OCI-LY1 (cell line): ENCODE data around the gene ST6GALNAC4.

Experiments
- H2AFZ ChIP-seq: fragments of 200-600 bp; sonication (generic), shearing (Covaris generic); 2 replicates; pipeline ENCODE4 v1.6.0; 2014; ENCODE audit warnings: antibody characterized with exemption, mild to moderate bottlenecking, low read length
- H3F3A ChIP-seq: fragments of 200-600 bp; sonication (generic), shearing (Covaris generic); 2 replicates; pipeline ENCODE4 v1.6.0; 2014; ENCODE audit warnings: mild to moderate bottlenecking, antibody characterized with exemption, low read length, moderate library complexity; ENCODE audit not compliant: insufficient read depth
- H3K27ac ChIP-seq: fragments of 200-600 bp; sonication (generic); 2 replicates; pipeline ENCODE4 v1.5.1; 2014; ENCODE audit warnings: low read length, mixed run types, mild to moderate bottlenecking, low read depth; ENCODE audit not compliant: poor library complexity, severe bottlenecking
- H3K27me3 ChIP-seq: fragments of 200-600 bp; sonication (generic); 2 replicates; pipeline ENCODE4 v1.6.0; 2014; ENCODE audit warnings: antibody characterized with exemption, mild to moderate bottlenecking, low read length, moderate library complexity; ENCODE audit not compliant: insufficient read depth
- H3K36me3 ChIP-seq: fragments of 200-600 bp; sonication (generic); 2 replicates; pipeline ENCODE4 v1.6.1; 2014; ENCODE audit warnings: mild to moderate bottlenecking, antibody characterized with exemption, low read length, moderate library complexity, mixed read lengths; ENCODE audit not compliant: insufficient read depth
- H3K4me1 ChIP-seq: fragments of 200-600 bp; sonication (generic); 2 replicates; pipeline ENCODE4 v1.5.1; 2014; ENCODE audit warnings: mild to moderate bottlenecking, low read length, moderate library complexity; ENCODE audit not compliant: insufficient read depth, severe bottlenecking
- H3K4me2 ChIP-seq: fragments of 200-600 bp; sonication (generic), shearing (Covaris generic); 2 replicates; pipeline ENCODE4 v1.6.1; 2014; ENCODE audit warnings: low read length
- H3K4me3 ChIP-seq: fragments of 200-600 bp; sonication (generic); 2 replicates; pipeline ENCODE4 v1.5.1; 2014; ENCODE audit warnings: low read length, low read depth, mild to moderate bottlenecking, mixed read lengths; ENCODE audit not compliant: poor library complexity, severe bottlenecking
- H3K79me2 ChIP-seq: fragments of 200-600 bp; shearing (Covaris generic); 2 replicates; pipeline ENCODE4 v1.6.1; 2016; ENCODE audit warnings: mixed run types, low read length, mixed read lengths; ENCODE audit not compliant: insufficient read depth
- H3K9ac ChIP-seq: fragments of 200-600 bp; sonication (generic), shearing (Covaris generic); 2 replicates; pipeline ENCODE4 v1.6.1; 2014; ENCODE audit warnings: mild to moderate bottlenecking, low read length, mixed read lengths
- H3K9me2 ChIP-seq: fragments of 200-600 bp; sonication (generic), shearing (Covaris generic); 2 replicates; pipeline ENCODE4 v1.6.1; 2014; ENCODE audit warnings: low read depth, mild to moderate bottlenecking, low read length, mixed read lengths
- H3K9me3 ChIP-seq: fragments of 200-600 bp; shearing (Covaris generic); 2 replicates; pipeline ENCODE4 v1.6.1; 2014; ENCODE audit warnings: low read length, mixed read lengths
- H4K20me1 ChIP-seq: fragments of 200-600 bp; sonication (generic), shearing (Covaris generic); 2 replicates; pipeline ENCODE4 v1.6.0; 2016; ENCODE audit warnings: mild to moderate bottlenecking, low read length; ENCODE audit not compliant: insufficient read depth
- CTCF ChIP-seq: fragments of 200-600 bp; sonication (generic), shearing (Covaris generic); IDR thresholded peaks from 2 replicates; pipeline ENCODE4 v1.5.1; 2017; ENCODE audit warnings: mild to moderate bottlenecking, antibody characterized with exemption, low read length, moderate library complexity, mixed read lengths
- EZH2 ChIP-seq: fragments of 200-600 bp; sonication (generic), shearing (Covaris generic); IDR thresholded peaks from 2 replicates; pipeline ENCODE4 v1.8.0; 2017; ENCODE audit warnings: borderline replicate concordance, mixed run types, mild to moderate bottlenecking, antibody characterized with exemption, low read length, moderate library complexity, mixed read lengths

The ST6GALNAC4 gene

GRCh38 chr9:127908660-127908926 lies 8.2 kb downstream of the ST6GALNAC4 start:
- no peaks in the 10 kb centered on the region for H3K9me3 ChIP-seq
- H3K27me3 ChIP-seq = no peaks in the 10 kb centered on the region
- no peak overlapping the region for H3K4me2 ChIP-seq
- TF ChIP-seq CTCF = no peak
- no peak for TF ChIP-seq EZH2
- H3K36me3 ChIP-seq = peaks cover 45% of the 10 kb centered on the region
- H3K4me1 ChIP-seq = peaks cover 63% of the 10 kb centered on the region
- peaks cover 18% of the 10 kb centered on the region for H3F3A ChIP-seq
- no peaks in the 10 kb centered on the region for H3K9me2 ChIP-seq
- no peak overlapping the region for H2AFZ ChIP-seq
- no peaks in the 10 kb centered on the region for H4K20me1 ChIP-seq
- no peak overlapping the region for H3K27ac ChIP-seq
- H3K79me2 ChIP-seq = no peaks in the 10 kb centered on the region
- no peak overlapping the region for H3K9ac ChIP-seq
- no peak overlapping the region for H3K4me3 ChIP-seq

- Histone ChIP-seq H2AFZ (no peak overlapping the region), H3K27ac (no peak overlapping the region), H3F3A (peaks cover 22% of the 10 kb centered on the region), H3K4me1 (peaks cover 68% of the 10 kb centered on the region), H3K79me2 (no peaks in the 10 kb centered on the region), H3K4me2 (no peak overlapping the region), H3K36me3 (peaks cover 42% of the 10 kb centered on the region), H4K20me1 (no peaks in the 10 kb centered on the region), H3K9ac (no peak overlapping the region), H3K9me3 (no peaks in the 10 kb centered on the region), H3K4me3 (no peak overlapping the region), H3K9me2 (no peaks in the 10 kb centered on the region), H3K27me3 (no peaks in the 10 kb centered on the region)
- no peak for TF ChIP-seq CTCF
- TF ChIP-seq EZH2 = no peak
These were observed 8.8 kb downstream of the ST6GALNAC4 start for GRCh38 chr9:127907867-127908659.

GRCh38 chr9:127905788-127906191 lies 11.1 kb downstream of the ST6GALNAC4 start:
- TF ChIP-seq EZH2 (no peak), CTCF (no peak)
- Histone ChIP-seq H3K4me3 (peak overlapping the region; percentile 46), H3K27ac (peak overlapping the region; percentile 99), H3K4me2 (peak overlapping the region; percentile 66), H2AFZ (no peak overlapping the region), H3K36me3 (peaks cover 25% of the 10 kb centered on the region; the same call in 1 of the 2 replicates), H3K9me2 (no peaks in the 10 kb centered on the region), H3K4me1 (peaks cover 65% of the 10 kb centered on the region), H3F3A (peaks cover 22% of the 10 kb centered on the region), H3K9ac (peak overlapping the region; percentile 69), H3K79me2 (no peaks in the 10 kb centered on the region), H3K27me3 (no peaks in the 10 kb centered on the region), H3K9me3 (no peaks in the 10 kb centered on the region), H4K20me1 (no peaks in the 10 kb centered on the region)
